MM.1S (cell line): Measurements from ENCODE around the gene HCN2.

Experiments used
- DNase-seq: peaks from one replicate; pipeline ENCODE4 v3.0.0-alpha.2; 2015
- H2AFZ ChIP-seq: fragments of 300-600 bp; sonication (generic); 2 replicates; pipeline ENCODE4 v1.6.0; 2016; ENCODE audit warnings: antibody characterized with exemption, low read length
- H3F3A ChIP-seq: fragments of 300-600 bp; sonication (generic); 2 replicates; pipeline ENCODE4 v1.6.1; 2016; ENCODE audit warnings: mild to moderate bottlenecking, antibody characterized with exemption, low read length, moderate library complexity, mixed read lengths; ENCODE audit not compliant: insufficient read depth
- H3K27ac ChIP-seq: fragments of 300-600 bp; sonication (generic); 2 replicates; pipeline ENCODE4 v1.5.1; 2016; ENCODE audit warnings: mild to moderate bottlenecking, low read length
- H3K27me3 ChIP-seq: fragments of 300-600 bp; sonication (generic); replicated peaks from 2 replicates; pipeline ENCODE4 v1.6.0; 2016; ENCODE audit warnings: low read length; ENCODE audit not compliant: insufficient read depth
- H3K36me3 ChIP-seq: fragments of 300-600 bp; sonication (generic); replicated peaks from 2 replicates; pipeline ENCODE4 v1.6.1; 2016; ENCODE audit warnings: mild to moderate bottlenecking, low read length, mixed read lengths; ENCODE audit not compliant: insufficient read depth
- H3K4me1 ChIP-seq: fragments of 300-600 bp; sonication (generic); 2 replicates; pipeline ENCODE4 v1.6.1; 2016; ENCODE audit warnings: low read length, mixed read lengths
- H3K4me2 ChIP-seq: fragments of 300-600 bp; sonication (generic); 2 replicates; pipeline ENCODE4 v1.6.0; 2016; ENCODE audit warnings: low read depth, low read length
- H3K4me3 ChIP-seq: fragments of 300-600 bp; sonication (generic); 2 replicates; pipeline ENCODE4 v1.5.1; 2016; ENCODE audit warnings: low read length, mixed read lengths
- H3K79me2 ChIP-seq: fragments of 300-600 bp; sonication (generic); 2 replicates; pipeline ENCODE4 v1.6.1; 2016; ENCODE audit warnings: mixed run types, low read length, mixed read lengths
- H3K9ac ChIP-seq: fragments of 300-600 bp; sonication (generic); 2 replicates; pipeline ENCODE4 v1.6.1; 2016; ENCODE audit warnings: low read length, mixed read lengths
- H3K9me2 ChIP-seq: fragments of 300-600 bp; sonication (generic); replicated peaks from 2 replicates; pipeline ENCODE4 v1.6.1; 2016; ENCODE audit warnings: mild to moderate bottlenecking, low read length, mixed read lengths; ENCODE audit not compliant: insufficient read depth
- H3K9me3 ChIP-seq: fragments of 300-600 bp; sonication (generic); replicated peaks from 2 replicates; pipeline ENCODE4 v1.6.1; 2016; ENCODE audit warnings: mild to moderate bottlenecking, low read length, mixed read lengths; ENCODE audit not compliant: insufficient read depth
- H4K20me1 ChIP-seq: fragments of 300-600 bp; sonication (generic); 2 replicates; pipeline ENCODE4 v1.6.1; 2016; ENCODE audit warnings: mild to moderate bottlenecking, low read length, moderate library complexity, mixed read lengths; ENCODE audit not compliant: insufficient read depth
- EZH2 ChIP-seq: fragments of 300-600 bp; sonication (generic); optimal IDR thresholded peaks from 2 replicates; pipeline ENCODE3; 2017; ENCODE audit warnings: low read depth, mild to moderate bottlenecking, antibody characterized with exemption, low read length, mixed read lengths
- EZH2phosphoT487 ChIP-seq: fragments of 300-600 bp; sonication (generic); IDR thresholded peaks from 2 replicates; pipeline ENCODE4 v1.6.1; 2018; ENCODE audit warnings: antibody characterized with exemption, low read length
- TF ChIP-seq, protein P1 (sequence below): fragments of 300-600 bp; sonication (generic); IDR thresholded peaks from 2 replicates; pipeline ENCODE4 v1.5.1; 2016; ENCODE audit warnings: antibody characterized with exemption, low read length, mixed read lengths

Gene HCN2

DNA sequence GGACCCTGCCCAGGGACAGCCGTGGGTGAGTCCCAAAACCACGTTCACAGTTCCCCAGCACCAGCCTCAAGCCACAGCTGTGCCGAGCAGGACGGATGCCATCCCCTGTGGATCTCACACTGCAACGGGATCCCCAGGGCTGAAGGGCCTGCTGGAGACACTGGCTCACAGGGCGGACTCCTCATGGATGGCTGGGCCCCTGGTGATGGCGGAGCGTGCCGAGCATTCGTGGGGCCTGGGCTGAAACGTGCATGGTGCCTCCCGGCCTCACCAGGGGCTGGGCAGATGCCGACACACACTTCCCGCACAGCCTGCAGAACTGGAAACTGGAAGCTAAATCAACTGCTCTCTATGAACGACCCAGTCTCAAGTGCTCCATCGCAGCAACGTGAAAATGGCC, 63.7 kb downstream of the HCN2 start:
- Histone ChIP-seq H3K4me1 (no peaks in the 10 kb centered on the region), H3K4me3 (no peak overlapping the region), H3K4me2 (no peak overlapping the region), H3K27me3 (no peaks in the 10 kb centered on the region), H3K9me3 (no peaks in the 10 kb centered on the region), H2AFZ (no peak overlapping the region), H3K9me2 (no peaks in the 10 kb centered on the region), H3K27ac (no peak overlapping the region), H4K20me1 (peaks cover 64% of the 10 kb centered on the region), H3K9ac (no peak overlapping the region), H3K36me3 (peaks cover 61% of the 10 kb centered on the region), H3K79me2 (peaks cover 93% of the 10 kb centered on the region), H3F3A (no peaks in the 10 kb centered on the region)
- TF ChIP-seq EZH2 = no peak
- DNase-seq = no peak

DNA sequence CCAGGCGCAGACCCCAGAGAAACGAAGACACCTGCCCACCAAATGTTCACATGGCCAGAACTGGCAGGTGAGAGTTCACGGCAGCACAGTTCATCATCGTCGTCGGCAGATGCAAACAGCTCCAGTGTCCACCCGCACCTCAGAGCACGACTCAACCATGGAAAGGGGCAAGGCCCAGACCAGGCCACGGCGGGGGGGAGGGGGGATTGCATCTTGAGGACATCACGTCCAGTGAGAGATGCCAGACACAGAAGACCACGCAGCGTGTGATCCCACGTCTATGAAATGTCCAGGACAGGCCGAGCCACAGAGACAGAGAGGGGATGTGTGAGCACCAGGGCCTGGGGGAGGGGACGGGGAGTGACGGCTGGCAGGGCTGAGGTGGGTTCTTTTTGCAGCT, 66.0 kb downstream of the HCN2 start:
- peaks cover 98% of the 10 kb centered on the region for H3K79me2 ChIP-seq
- H3K9ac ChIP-seq = no peak overlapping the region
- no peaks in the 10 kb centered on the region for H3K9me3 ChIP-seq
- peaks cover 50% of the 10 kb centered on the region for H3K36me3 ChIP-seq
- DNase-seq = no peak
- peaks cover 12% of the 10 kb centered on the region for H3K4me1 ChIP-seq
- H3K27ac ChIP-seq = no peak overlapping the region
- no peak overlapping the region for H2AFZ ChIP-seq
- H4K20me1 ChIP-seq = peaks cover 84% of the 10 kb centered on the region
- no peak overlapping the region for H3K4me2 ChIP-seq
- H3F3A ChIP-seq = peaks cover 10% of the 10 kb centered on the region
- no peak for TF ChIP-seq EZH2phosphoT487
- no peak for TF ChIP-seq EZH2
- TF ChIP-seq, protein P1, sequence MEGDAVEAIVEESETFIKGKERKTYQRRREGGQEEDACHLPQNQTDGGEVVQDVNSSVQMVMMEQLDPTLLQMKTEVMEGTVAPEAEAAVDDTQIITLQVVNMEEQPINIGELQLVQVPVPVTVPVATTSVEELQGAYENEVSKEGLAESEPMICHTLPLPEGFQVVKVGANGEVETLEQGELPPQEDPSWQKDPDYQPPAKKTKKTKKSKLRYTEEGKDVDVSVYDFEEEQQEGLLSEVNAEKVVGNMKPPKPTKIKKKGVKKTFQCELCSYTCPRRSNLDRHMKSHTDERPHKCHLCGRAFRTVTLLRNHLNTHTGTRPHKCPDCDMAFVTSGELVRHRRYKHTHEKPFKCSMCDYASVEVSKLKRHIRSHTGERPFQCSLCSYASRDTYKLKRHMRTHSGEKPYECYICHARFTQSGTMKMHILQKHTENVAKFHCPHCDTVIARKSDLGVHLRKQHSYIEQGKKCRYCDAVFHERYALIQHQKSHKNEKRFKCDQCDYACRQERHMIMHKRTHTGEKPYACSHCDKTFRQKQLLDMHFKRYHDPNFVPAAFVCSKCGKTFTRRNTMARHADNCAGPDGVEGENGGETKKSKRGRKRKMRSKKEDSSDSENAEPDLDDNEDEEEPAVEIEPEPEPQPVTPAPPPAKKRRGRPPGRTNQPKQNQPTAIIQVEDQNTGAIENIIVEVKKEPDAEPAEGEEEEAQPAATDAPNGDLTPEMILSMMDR = no peak
- H3K4me3 ChIP-seq = no peak overlapping the region
- H3K9me2 ChIP-seq = no peaks in the 10 kb centered on the region
- H3K27me3 ChIP-seq = no peaks in the 10 kb centered on the region

DNA sequence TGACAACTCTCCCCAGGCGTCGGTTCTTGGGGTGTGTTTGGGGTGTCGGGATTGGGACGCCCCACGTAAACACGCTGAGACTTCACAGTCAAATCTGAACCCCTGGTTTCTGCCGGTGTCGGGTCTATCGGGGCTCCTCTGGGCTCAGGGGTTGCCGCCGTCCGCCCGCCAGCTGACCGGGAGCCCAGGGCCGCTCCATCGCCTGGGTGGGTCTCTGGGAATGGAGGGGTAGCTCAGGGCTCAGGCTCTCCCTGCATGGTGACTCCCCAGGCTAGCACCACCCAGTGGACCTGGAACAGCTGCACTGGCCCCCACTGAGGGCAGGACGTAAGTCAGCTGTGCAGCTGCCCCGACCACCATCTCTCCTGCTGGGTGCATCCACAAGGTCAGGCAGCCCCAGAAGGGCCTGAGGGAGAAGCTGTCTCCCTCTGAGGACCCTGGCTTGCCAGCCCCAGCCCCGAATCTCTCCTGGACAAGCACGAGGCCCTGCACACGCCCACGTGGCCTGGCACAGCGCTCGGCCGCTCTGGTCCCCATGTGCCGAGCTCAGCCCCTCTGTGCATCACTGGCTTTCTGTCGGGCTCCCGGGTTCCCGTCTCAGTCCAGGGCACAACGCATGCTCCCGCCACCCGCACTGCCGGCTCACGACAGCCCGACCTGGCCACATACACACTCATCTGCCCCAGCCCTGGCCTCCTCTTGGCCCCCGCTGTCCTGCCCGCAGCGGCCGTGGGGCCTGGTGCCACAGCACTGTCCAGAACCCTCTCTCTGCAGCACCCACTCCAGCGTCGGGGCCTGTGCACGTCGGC, 67.3 kb downstream of the HCN2 start:
- Histone ChIP-seq H3K36me3 (peaks cover 46% of the 10 kb centered on the region), H3K9me3 (no peaks in the 10 kb centered on the region), H3K9ac (no peak overlapping the region), H4K20me1 (peaks cover 85% of the 10 kb centered on the region), H3K27me3 (no peaks in the 10 kb centered on the region), H3K4me1 (peaks cover 14% of the 10 kb centered on the region), H3K27ac (no peak overlapping the region), H3K79me2 (peaks cover 98% of the 10 kb centered on the region), H3K4me2 (no peak overlapping the region), H3K4me3 (no peak overlapping the region), H2AFZ (no peak overlapping the region), H3K9me2 (no peaks in the 10 kb centered on the region), H3F3A (peaks cover 22% of the 10 kb centered on the region)
- TF ChIP-seq EZH2 = no peak
- TF ChIP-seq, protein P1 = no peak
- TF ChIP-seq EZH2phosphoT487 = no peak
- DNase-seq = no peak

DNA sequence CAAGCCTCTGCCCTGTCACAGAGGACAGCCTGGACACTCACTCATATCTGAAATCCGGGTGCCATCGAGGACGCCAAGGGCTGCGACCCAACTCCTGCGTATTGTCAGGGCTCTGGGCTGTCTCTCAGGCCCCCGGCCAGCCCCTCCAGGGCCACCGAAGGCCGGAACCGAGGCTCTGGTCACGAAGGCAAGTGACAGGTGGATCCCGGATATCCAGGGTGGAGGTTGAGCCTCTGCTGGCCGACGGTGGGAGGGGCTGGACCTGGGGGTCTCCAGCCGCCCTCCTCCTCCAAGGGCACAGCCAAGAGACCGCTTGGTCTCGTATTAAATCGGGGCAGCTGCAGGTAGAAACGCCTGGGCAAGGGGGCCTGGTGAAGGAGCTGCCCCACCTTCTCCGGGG, 67.9 kb downstream of the HCN2 start:
- H3K9ac ChIP-seq = no peak overlapping the region
- H3K36me3 ChIP-seq = peaks cover 40% of the 10 kb centered on the region

More for the DNA sequence above, 67.9 kb downstream of the HCN2 start:
- Histone ChIP-seq H3K9me2 (no peaks in the 10 kb centered on the region), H3K27me3 (no peaks in the 10 kb centered on the region), H3F3A (peaks cover 25% of the 10 kb centered on the region), H3K4me2 (no peak overlapping the region), H3K79me2 (peaks cover 98% of the 10 kb centered on the region), H3K4me3 (no peak overlapping the region), H2AFZ (no peak overlapping the region), H4K20me1 (peaks cover 79% of the 10 kb centered on the region), H3K27ac (no peak overlapping the region), H3K9me3 (no peaks in the 10 kb centered on the region), H3K4me1 (peaks cover 14% of the 10 kb centered on the region)
- TF ChIP-seq EZH2phosphoT487 (no peak), EZH2 (no peak)
- TF ChIP-seq, protein P1 = no peak
- DNase-seq = no peak
